CD4-positive, CD25-positive, alpha-beta regulatory T cell (primary cell): ENCODE measurements around the gene RASL12. TPM values are rescaled to one million over a fixed set of nuclear protein-coding genes. Genes with fewer than 3 reads are reported as not detected.
"Not testable (repeated sequence)": the region's sequence is repeated elsewhere in the genome, so short reads cannot be mapped to it uniquely, and the experiment has no call there.

ENCODE experiments used
- ATAC-seq, 2 donors: fragments of 150-1000 bp; cut with Tn5 transposase; one replicate each; pipeline ENCODE4 v1.10.0; 2021; ENCODE audit warnings: low read depth in 2 of 2, moderate number of reproducible peaks in 2 of 2, moderate library complexity in 1 of 2
- DNase-seq, 3 donors: peaks; one replicate each; pipeline versions ENCODE4 v3.0.0 to v3.0.0-alpha.2; 2012 to 2022; ENCODE audit warnings: mixed read lengths in 1 of 3
- H3K27ac ChIP-seq: one replicate; pipeline ENCODE4 v1.7.0; 2013; ENCODE audit warnings: mild to moderate bottlenecking, low read length; ENCODE audit not compliant: insufficient read depth, poor library complexity, severe bottlenecking
- H3K27me3 ChIP-seq: one replicate; pipeline ENCODE4 v1.7.0; 2013; ENCODE audit warnings: low read length; ENCODE audit not compliant: control insufficient read depth, insufficient read depth
- H3K36me3 ChIP-seq: one replicate; pipeline ENCODE4 v1.7.0; 2013; ENCODE audit warnings: mild to moderate bottlenecking, low read length, moderate library complexity; ENCODE audit not compliant: control insufficient read depth, insufficient read depth
- H3K4me1 ChIP-seq: 2 replicates; pipeline ENCODE4 v1.7.0; 2013; ENCODE audit warnings: mild to moderate bottlenecking, low read length; ENCODE audit not compliant: insufficient read depth, control insufficient read depth, poor library complexity, severe bottlenecking
- H3K4me3 ChIP-seq: one replicate; pipeline ENCODE4 v1.7.0; 2013; ENCODE audit warnings: low read depth, mild to moderate bottlenecking, low read length, moderate library complexity
- H3K9me3 ChIP-seq, 2 experiments: 1 replicate in 1 of 2; 2 replicates in 1 of 2; pipeline ENCODE4 v1.7.0; 2013; ENCODE audit warnings: low read length in 2 of 2, mild to moderate bottlenecking in 1 of 2, moderate library complexity in 1 of 2; ENCODE audit not compliant: control insufficient read depth in 2 of 2
- H3K27ac Mint-ChIP-seq, 3 donors: one replicate each; pipeline ENCODE4 v1.8.0; 2020 to 2022; ENCODE audit warnings: mild to moderate bottlenecking in 3 of 3, mixed read lengths in 3 of 3, moderate library complexity in 2 of 3
- H3K27me3 Mint-ChIP-seq: one replicate; pipeline ENCODE4 v1.8.0; 2022; ENCODE audit warnings: mild to moderate bottlenecking, mixed read lengths
- H3K36me3 Mint-ChIP-seq: one replicate; pipeline ENCODE4 v1.8.0; 2020; ENCODE audit warnings: mixed read lengths
- H3K4me1 Mint-ChIP-seq, 4 donors: one replicate each; pipeline ENCODE4 v1.8.0; 2020 to 2022; ENCODE audit warnings: mixed read lengths in 4 of 4, mild to moderate bottlenecking in 1 of 4
- H3K4me3 Mint-ChIP-seq, 4 donors: one replicate each; pipeline ENCODE4 v1.8.0; 2020 to 2022; ENCODE audit warnings: mild to moderate bottlenecking in 4 of 4, mixed read lengths in 4 of 4, moderate library complexity in 3 of 4
- H3K9me3 Mint-ChIP-seq, 7 donors: one replicate each; pipeline ENCODE4 v1.8.0; 2020 to 2022; ENCODE audit warnings: mixed read lengths in 7 of 7, mild to moderate bottlenecking in 3 of 7, moderate library complexity in 2 of 7
- polyA plus RNA-seq, 4 donors: library from polyadenylated mRNA; unstranded; fragments of 300-500 nt; fragmentation: Illumina TruSeq; gene quantifications; one replicate each; pipeline ENCODE4 v1.2.3, GENCODE V29; 2021
- total RNA-seq: library from RNA; stranded (reverse); gene quantifications from one replicate; pipeline ENCODE4 v1.2.3, GENCODE V29; 2022

The RASL12 gene
- total and polyA plus RNA-seq, 5 donors from 2014 or later = not detected

GRCh38 chr15:65101891-65102708 lies 34.3 kb upstream of the RASL12 start:
- no peak overlapping the region for H3K4me3 ChIP-seq
- H3K9me3 Mint-ChIP-seq = no peaks in the 10 kb centered on the region
- peaks cover 41% of the 10 kb centered on the region for H3K36me3 ChIP-seq
- no peaks in the 10 kb centered on the region for H3K4me1 ChIP-seq
- no peaks in the 10 kb centered on the region for H3K27me3 Mint-ChIP-seq
- peaks cover 43% of the 10 kb centered on the region for H3K36me3 Mint-ChIP-seq
- no peak for DNase-seq
- ATAC-seq = no peak
- H3K4me3 Mint-ChIP-seq = no peak overlapping the region
- H3K27ac Mint-ChIP-seq = peak overlapping the region in 1 of 3 donors; percentile 84
- H3K27ac ChIP-seq = no peak overlapping the region
- H3K9me3 ChIP-seq = no peaks in the 10 kb centered on the region
- H3K27me3 ChIP-seq = no peaks in the 10 kb centered on the region
- H3K4me1 Mint-ChIP-seq = peaks cover 0 to 5% (median 1%) of the 10 kb centered on the region in 4 donors

- no peaks in the 10 kb centered on the region for H3K9me3 ChIP-seq
- no peaks in the 10 kb centered on the region for H3K27me3 ChIP-seq
- H3K27me3 Mint-ChIP-seq = no peaks in the 10 kb centered on the region
- ATAC-seq (no peak), DNase-seq (peak; percentile 8 to 52 (median 9))
- H3K27ac ChIP-seq = no peak overlapping the region
- H3K27ac Mint-ChIP-seq = peak overlapping the region in 1 of 3 donors; percentile 84
- peaks cover 41% of the 10 kb centered on the region for H3K36me3 ChIP-seq
- H3K9me3 Mint-ChIP-seq = no peaks in the 10 kb centered on the region
- H3K4me1 Mint-ChIP-seq = peaks cover 0 to 5% (median 1%) of the 10 kb centered on the region in 4 donors
- H3K4me3 ChIP-seq = no peak overlapping the region
- no peaks in the 10 kb centered on the region for H3K4me1 ChIP-seq
- peaks cover 43% of the 10 kb centered on the region for H3K36me3 Mint-ChIP-seq
- H3K4me3 Mint-ChIP-seq = no peak overlapping the region
These were observed 33.7 kb upstream of the RASL12 start for GRCh38 chr15:65101411-65101890.

GRCh38 chr15:65100442-65100841 lies 32.7 kb upstream of the RASL12 start:
- H3K36me3 ChIP-seq = peaks cover 35% of the 10 kb centered on the region
- H3K27ac Mint-ChIP-seq = no peak overlapping the region
- H3K9me3 ChIP-seq = no peaks in the 10 kb centered on the region
- no peaks in the 10 kb centered on the region for H3K27me3 Mint-ChIP-seq
- H3K27ac ChIP-seq = no peak overlapping the region
- DNase-seq (no peak), ATAC-seq (no peak)
- no peaks in the 10 kb centered on the region for H3K9me3 Mint-ChIP-seq
- H3K4me1 Mint-ChIP-seq = peaks cover 0 to 5% (median 1%) of the 10 kb centered on the region in 4 donors
- H3K4me3 ChIP-seq = no peak overlapping the region
- no peak overlapping the region for H3K4me3 Mint-ChIP-seq
- no peaks in the 10 kb centered on the region for H3K4me1 ChIP-seq
- peaks cover 40% of the 10 kb centered on the region for H3K36me3 Mint-ChIP-seq
- H3K27me3 ChIP-seq = no peaks in the 10 kb centered on the region

GRCh38 chr15:65099801-65100200 lies 32.0 kb upstream of the RASL12 start:
- H3K27me3 Mint-ChIP-seq, DNase-seq, H3K4me1 ChIP-seq, ATAC-seq, H3K9me3 Mint-ChIP-seq, H3K9me3 ChIP-seq, H3K4me3 ChIP-seq, H3K27me3 ChIP-seq, H3K4me1 Mint-ChIP-seq, H3K27ac ChIP-seq, H3K27ac Mint-ChIP-seq, H3K4me3 Mint-ChIP-seq: not testable (repeated sequence)
- peaks cover 37% of the 10 kb centered on the region for H3K36me3 Mint-ChIP-seq
- H3K36me3 ChIP-seq = peaks cover 29% of the 10 kb centered on the region

GRCh38 chr15:65099336-65099735 lies 31.5 kb upstream of the RASL12 start:
- no peak overlapping the region for H3K27ac Mint-ChIP-seq
- H3K4me3 Mint-ChIP-seq = no peak overlapping the region
- Histone ChIP-seq H3K9me3 (no peaks in the 10 kb centered on the region), H3K4me3 (no peak overlapping the region), H3K27ac (no peak overlapping the region), H3K27me3 (no peaks in the 10 kb centered on the region), H3K4me1 (no peaks in the 10 kb centered on the region), H3K36me3 (peaks cover 28% of the 10 kb centered on the region)
- no peaks in the 10 kb centered on the region for H3K9me3 Mint-ChIP-seq
- H3K27me3 Mint-ChIP-seq = no peaks in the 10 kb centered on the region
- DNase-seq (no peak), ATAC-seq (no peak)
- peaks cover 37% of the 10 kb centered on the region for H3K36me3 Mint-ChIP-seq
- peaks cover 0 to 5% (median 1%) of the 10 kb centered on the region in 4 donors for H3K4me1 Mint-ChIP-seq

- Mint-ChIP-seq H3K4me1 (peaks cover 0 to 3% (median 0%) of the 10 kb centered on the region in 4 donors), H3K4me3 (no peak overlapping the region), H3K9me3 (no peaks in the 10 kb centered on the region), H3K36me3 (peaks cover 30% of the 10 kb centered on the region), H3K27me3 (no peaks in the 10 kb centered on the region), H3K27ac (no peak overlapping the region)
- no peaks in the 10 kb centered on the region for H3K4me1 ChIP-seq
- no peaks in the 10 kb centered on the region for H3K9me3 ChIP-seq
- H3K27ac ChIP-seq = no peak overlapping the region
- peaks cover 28% of the 10 kb centered on the region for H3K36me3 ChIP-seq
- no peaks in the 10 kb centered on the region for H3K27me3 ChIP-seq
- ATAC-seq (no peak), DNase-seq (no peak)
- H3K4me3 ChIP-seq = no peak overlapping the region
These were observed 30.0 kb upstream of the RASL12 start for GRCh38 chr15:65097651-65098263.

GRCh38 chr15:65096481-65097385 lies 28.9 kb upstream of the RASL12 start:
- Mint-ChIP-seq H3K4me3 (no peak overlapping the region), H3K9me3 (no peaks in the 10 kb centered on the region), H3K27ac (no peak overlapping the region), H3K36me3 (peaks cover 30% of the 10 kb centered on the region), H3K4me1 (peaks cover 0 to 2% (median 0%) of the 10 kb centered on the region in 4 donors), H3K27me3 (no peaks in the 10 kb centered on the region)
- H3K4me3 ChIP-seq = no peak overlapping the region
- no peaks in the 10 kb centered on the region for H3K4me1 ChIP-seq
- no peak for DNase-seq
- no peaks in the 10 kb centered on the region for H3K9me3 ChIP-seq
- no peak overlapping the region for H3K27ac ChIP-seq
- H3K27me3 ChIP-seq = no peaks in the 10 kb centered on the region
- no peak for ATAC-seq
- H3K36me3 ChIP-seq = peaks cover 28% of the 10 kb centered on the region
